ENCODE data around the gene SCGN.

The SCGN gene

GRCh38 chr6:25659633-25660368 is 7.8 kb downstream of the SCGN start:
- no peak overlapping the region for H3K4me2 ChIP-seq (ENCODE audit: low read depth, low read length, poor library complexity, severe bottlenecking)

GRCh38 chr6:25660512-25660911 is 8.5 kb downstream of the SCGN start:
- no peaks in the 10 kb centered on the region for H3K9me3 ChIP-seq (ENCODE audit: insufficient read depth, low read depth, low read length)
- H3K4me3 ChIP-seq (ENCODE audit: low read length, poor library complexity, severe bottlenecking): no peak overlapping the region
- H3K36me3 ChIP-seq (ENCODE audit: insufficient read depth, low read length): no peaks in the 10 kb centered on the region
- H3K9ac ChIP-seq (ENCODE audit: low read depth, low read length, poor library complexity, severe bottlenecking): no peak overlapping the region
- no peak overlapping the region for H3K4me2 ChIP-seq (ENCODE audit: low read depth, low read length, poor library complexity, severe bottlenecking)
- H3K4me1 ChIP-seq (ENCODE audit: insufficient read depth, low read length, poor library complexity, severe bottlenecking): no peaks in the 10 kb centered on the region
- no peaks in the 10 kb centered on the region for H4K20me1 ChIP-seq (ENCODE audit: insufficient read depth, low read length, poor library complexity, severe bottlenecking)
- TF ChIP-seq EZH2phosphoT487 (IDR thresholded peaks at IDR 0.05; ENCODE audit: borderline replicate concordance) (no peak), CTCF (conservative IDR thresholded peaks at IDR 0.05; ENCODE audit: low read length) (no peak)
- no peaks in the 10 kb centered on the region for H3K9me2 ChIP-seq (replicated peaks; ENCODE audit: low read depth, low read length)
- no peaks in the 10 kb centered on the region for H3K27me3 ChIP-seq (ENCODE audit: insufficient read depth, low read length, poor library complexity, severe bottlenecking)
- H3F3A ChIP-seq (ENCODE audit: low read depth): no peaks in the 10 kb centered on the region
- no peaks in the 10 kb centered on the region for H3K79me2 ChIP-seq (ENCODE audit: insufficient read depth, low read length)
- H2AFZ ChIP-seq (ENCODE audit: low read length): no peak overlapping the region

More at GRCh38 chr6:25659633-25660368, 7.8 kb downstream of the SCGN start:
- no peaks in the 10 kb centered on the region for H4K20me1 ChIP-seq (ENCODE audit: insufficient read depth, low read length, poor library complexity, severe bottlenecking)
- H3K4me1 ChIP-seq (ENCODE audit: insufficient read depth, low read length, poor library complexity, severe bottlenecking): no peaks in the 10 kb centered on the region
- H3K36me3 ChIP-seq (ENCODE audit: insufficient read depth, low read length): no peaks in the 10 kb centered on the region
- no peak overlapping the region for H3K4me3 ChIP-seq (ENCODE audit: low read length, poor library complexity, severe bottlenecking)
- no peaks in the 10 kb centered on the region for H3K9me3 ChIP-seq (ENCODE audit: insufficient read depth, low read depth, low read length)
- TF ChIP-seq CTCF (conservative IDR thresholded peaks at IDR 0.05; ENCODE audit: low read length): no peak
- TF ChIP-seq EZH2phosphoT487 (IDR thresholded peaks at IDR 0.05; ENCODE audit: borderline replicate concordance): no peak
- no peak overlapping the region for H3K9ac ChIP-seq (ENCODE audit: low read depth, low read length, poor library complexity, severe bottlenecking)
- H3K27me3 ChIP-seq (ENCODE audit: insufficient read depth, low read length, poor library complexity, severe bottlenecking): no peaks in the 10 kb centered on the region
- no peaks in the 10 kb centered on the region for H3K9me2 ChIP-seq (replicated peaks; ENCODE audit: low read depth, low read length)
- no peaks in the 10 kb centered on the region for H3F3A ChIP-seq (ENCODE audit: low read depth)
- H3K79me2 ChIP-seq (ENCODE audit: insufficient read depth, low read length): no peaks in the 10 kb centered on the region
- no peak overlapping the region for H2AFZ ChIP-seq (ENCODE audit: low read length)

GRCh38 chr6:25661129-25661779 is 9.2 kb downstream of the SCGN start:
- H3K4me3 ChIP-seq (ENCODE audit: low read length, poor library complexity, severe bottlenecking): no peak overlapping the region
- TF ChIP-seq EZH2phosphoT487 (IDR thresholded peaks at IDR 0.05; ENCODE audit: borderline replicate concordance) (no peak), CTCF (conservative IDR thresholded peaks at IDR 0.05; ENCODE audit: low read length) (no peak)
- no peak overlapping the region for H3K4me2 ChIP-seq (ENCODE audit: low read depth, low read length, poor library complexity, severe bottlenecking)
- H3F3A ChIP-seq (ENCODE audit: low read depth): no peaks in the 10 kb centered on the region
- no peak overlapping the region for H3K9ac ChIP-seq (ENCODE audit: low read depth, low read length, poor library complexity, severe bottlenecking)
- no peaks in the 10 kb centered on the region for H4K20me1 ChIP-seq (ENCODE audit: insufficient read depth, low read length, poor library complexity, severe bottlenecking)
- no peaks in the 10 kb centered on the region for H3K4me1 ChIP-seq (ENCODE audit: insufficient read depth, low read length, poor library complexity, severe bottlenecking)
- no peaks in the 10 kb centered on the region for H3K79me2 ChIP-seq (ENCODE audit: insufficient read depth, low read length)
- no peaks in the 10 kb centered on the region for H3K9me2 ChIP-seq (replicated peaks; ENCODE audit: low read depth, low read length)
- no peaks in the 10 kb centered on the region for H3K9me3 ChIP-seq (ENCODE audit: insufficient read depth, low read depth, low read length)
- H3K27me3 ChIP-seq (ENCODE audit: insufficient read depth, low read length, poor library complexity, severe bottlenecking): no peaks in the 10 kb centered on the region
- H2AFZ ChIP-seq (ENCODE audit: low read length): no peak overlapping the region
- no peaks in the 10 kb centered on the region for H3K36me3 ChIP-seq (ENCODE audit: insufficient read depth, low read length)

Measured in Loucy (cell line).